Measurements from ENCODE around the gene GALNT9. TPM values are rescaled to one million over a fixed set of nuclear protein-coding genes. Genes with fewer than 3 reads are reported as not detected.

Gene GALNT9
- polyA plus RNA-seq, 3 donors, result not detected

GRCh38 chr12:132289356-132290202, 39.8 kb downstream of the GALNT9 start:
- no peaks in the 10 kb centered on the region for H4K20me1 ChIP-seq (ENCODE audit: insufficient read depth, low read length)
- no peak overlapping the region for H3K27ac ChIP-seq (ENCODE audit: low read depth in 1 of 2, low read length in 2 of 2)
- Mint-ChIP-seq H3K27me3 (ENCODE audit: low read depth in 3 of 3) (peaks cover 32 to 40% (median 32%) of the 10 kb centered on the region in 3 donors), H3K27ac (no peak overlapping the region), H3K36me3 (peaks cover 0 to 1% of the 10 kb centered on the region in 2 donors), H3K4me3 (no peak overlapping the region), H3K4me1 (no peaks in the 10 kb centered on the region), H3K9me3 (peaks cover 5 to 28% (median 8%) of the 10 kb centered on the region in 7 donors)
- WGBS (ENCODE audit: insufficient coverage), result 53% methylated on average over 12 of the region's 19 CpGs
- H3K4me1 ChIP-seq (ENCODE audit: control insufficient read depth in 1 of 2, insufficient read depth in 2 of 2, low read length in 2 of 2), result no peaks in the 10 kb centered on the region
- no peaks in the 10 kb centered on the region for H3K79me2 ChIP-seq (ENCODE audit: insufficient read depth, low read length)
- H3K36me3 ChIP-seq (replicated peaks in 1 of 2; ENCODE audit: control insufficient read depth in 1 of 2, insufficient read depth in 2 of 2, low read length in 2 of 2), result no peaks in the 10 kb centered on the region
- no peak overlapping the region for H3K9ac ChIP-seq (ENCODE audit: insufficient read depth, low read length, poor library complexity, severe bottlenecking)
- H3K9me3 ChIP-seq (replicated peaks in 1 of 2; ENCODE audit: control insufficient read depth in 1 of 2, insufficient read depth in 1 of 2, low read length in 2 of 2), result peaks cover 5 to 20% of the 10 kb centered on the region in 2 donors
- no peak overlapping the region for H3K4me2 ChIP-seq (replicated peaks; ENCODE audit: extremely low read depth, low read length, poor library complexity, severe bottlenecking)
- no peak for DNase-seq
- H2AFZ ChIP-seq (ENCODE audit: insufficient read depth, low read depth, low read length, poor library complexity, severe bottlenecking), result no peak overlapping the region
- TF ChIP-seq, protein P1, sequence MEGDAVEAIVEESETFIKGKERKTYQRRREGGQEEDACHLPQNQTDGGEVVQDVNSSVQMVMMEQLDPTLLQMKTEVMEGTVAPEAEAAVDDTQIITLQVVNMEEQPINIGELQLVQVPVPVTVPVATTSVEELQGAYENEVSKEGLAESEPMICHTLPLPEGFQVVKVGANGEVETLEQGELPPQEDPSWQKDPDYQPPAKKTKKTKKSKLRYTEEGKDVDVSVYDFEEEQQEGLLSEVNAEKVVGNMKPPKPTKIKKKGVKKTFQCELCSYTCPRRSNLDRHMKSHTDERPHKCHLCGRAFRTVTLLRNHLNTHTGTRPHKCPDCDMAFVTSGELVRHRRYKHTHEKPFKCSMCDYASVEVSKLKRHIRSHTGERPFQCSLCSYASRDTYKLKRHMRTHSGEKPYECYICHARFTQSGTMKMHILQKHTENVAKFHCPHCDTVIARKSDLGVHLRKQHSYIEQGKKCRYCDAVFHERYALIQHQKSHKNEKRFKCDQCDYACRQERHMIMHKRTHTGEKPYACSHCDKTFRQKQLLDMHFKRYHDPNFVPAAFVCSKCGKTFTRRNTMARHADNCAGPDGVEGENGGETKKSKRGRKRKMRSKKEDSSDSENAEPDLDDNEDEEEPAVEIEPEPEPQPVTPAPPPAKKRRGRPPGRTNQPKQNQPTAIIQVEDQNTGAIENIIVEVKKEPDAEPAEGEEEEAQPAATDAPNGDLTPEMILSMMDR (IDR thresholded peaks at IDR 0.05), result no peak
- peaks cover 0 to 20% of the 10 kb centered on the region in 2 donors for H3K27me3 ChIP-seq (ENCODE audit: control insufficient read depth in 2 of 2, insufficient read depth in 2 of 2, low read length in 2 of 2)
- H3K4me3 ChIP-seq (replicated peaks in 1 of 3; ENCODE audit: low read depth in 2 of 3, low read length in 3 of 3), result no peak overlapping the region
- intact Hi-C loops (cut with micrococcal nuclease), result no loop called here

DNA sequence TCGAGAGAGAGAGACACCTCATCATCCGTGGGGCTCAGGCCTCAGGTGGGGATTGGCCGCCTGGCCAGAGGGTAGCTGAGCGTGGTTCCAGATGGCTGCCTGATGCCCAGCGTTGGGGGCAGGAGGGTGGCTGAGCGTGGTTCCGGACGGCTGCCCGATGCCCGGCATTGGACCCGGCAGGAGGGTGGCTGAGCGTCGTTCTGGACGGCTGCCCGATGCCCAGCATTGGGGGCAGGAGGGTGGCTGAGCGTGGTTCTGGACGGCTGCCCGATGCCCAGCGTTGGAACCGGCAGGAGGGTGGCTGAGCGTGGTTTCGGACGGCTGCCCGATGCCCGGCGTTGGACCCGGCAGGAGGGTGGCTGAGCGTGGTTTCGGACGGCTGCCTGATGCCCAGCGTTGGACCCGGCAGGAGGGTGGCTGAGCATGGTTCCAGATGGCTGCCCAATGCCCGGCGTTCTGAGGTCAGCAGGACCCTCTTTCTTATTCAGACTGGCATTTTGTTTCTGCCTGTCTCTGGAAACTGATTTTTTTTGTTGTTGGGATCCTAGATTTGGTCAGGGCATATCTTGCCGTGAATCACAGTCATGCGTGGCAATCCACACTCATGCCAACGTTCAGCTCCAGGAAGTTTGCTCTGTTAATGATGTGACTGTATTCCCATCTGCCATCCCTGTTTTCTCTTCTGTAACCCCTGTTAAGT, 40.7 kb downstream of the GALNT9 start:
- Histone ChIP-seq H3K4me1 (ENCODE audit: control insufficient read depth in 1 of 2, insufficient read depth in 2 of 2, low read length in 2 of 2) (no peaks in the 10 kb centered on the region), H3K9ac (ENCODE audit: insufficient read depth, low read length, poor library complexity, severe bottlenecking) (no peak overlapping the region), H3K9me3 (replicated peaks in 1 of 2; ENCODE audit: control insufficient read depth in 1 of 2, insufficient read depth in 1 of 2, low read length in 2 of 2) (peaks cover 5 to 20% of the 10 kb centered on the region in 2 donors), H3K27ac (ENCODE audit: low read depth in 1 of 2, low read length in 2 of 2) (no peak overlapping the region), H3K79me2 (ENCODE audit: insufficient read depth, low read length) (no peaks in the 10 kb centered on the region), H3K27me3 (ENCODE audit: control insufficient read depth in 2 of 2, insufficient read depth in 2 of 2, low read length in 2 of 2) (peaks cover 0 to 26% of the 10 kb centered on the region in 2 donors), H2AFZ (ENCODE audit: insufficient read depth, low read depth, low read length, poor library complexity, severe bottlenecking) (no peak overlapping the region), H4K20me1 (ENCODE audit: insufficient read depth, low read length) (no peaks in the 10 kb centered on the region), H3K4me2 (replicated peaks; ENCODE audit: extremely low read depth, low read length, poor library complexity, severe bottlenecking) (no peak overlapping the region), H3K36me3 (replicated peaks in 1 of 2; ENCODE audit: control insufficient read depth in 1 of 2, insufficient read depth in 2 of 2, low read length in 2 of 2) (no peaks in the 10 kb centered on the region), H3K4me3 (replicated peaks in 1 of 3; ENCODE audit: low read depth in 2 of 3, low read length in 3 of 3) (no peak overlapping the region)
- H3K9me3 Mint-ChIP-seq, result peaks cover 6 to 32% (median 9%) of the 10 kb centered on the region in 7 donors
- intact Hi-C loops (cut with micrococcal nuclease), result no loop called here
- no peak overlapping the region for H3K4me3 Mint-ChIP-seq
- no peaks in the 10 kb centered on the region for H3K4me1 Mint-ChIP-seq
- WGBS (ENCODE audit: insufficient coverage), result 94% methylated on average over 34 of the region's 37 CpGs
- H3K27me3 Mint-ChIP-seq (ENCODE audit: low read depth in 3 of 3), result peaks cover 34 to 50% (median 41%) of the 10 kb centered on the region in 3 donors
- no peak overlapping the region for H3K27ac Mint-ChIP-seq
- TF ChIP-seq, protein P1 (IDR thresholded peaks at IDR 0.05), result no peak
- no peak for DNase-seq
- H3K36me3 Mint-ChIP-seq, result peaks cover 0 to 1% of the 10 kb centered on the region in 2 donors
